ENCODE data around the gene RB1.
"Not testable (repeated sequence)": the region's sequence is repeated elsewhere in the genome, so short reads cannot be mapped to it uniquely, and the experiment has no call there.

Gene RB1

DNA sequence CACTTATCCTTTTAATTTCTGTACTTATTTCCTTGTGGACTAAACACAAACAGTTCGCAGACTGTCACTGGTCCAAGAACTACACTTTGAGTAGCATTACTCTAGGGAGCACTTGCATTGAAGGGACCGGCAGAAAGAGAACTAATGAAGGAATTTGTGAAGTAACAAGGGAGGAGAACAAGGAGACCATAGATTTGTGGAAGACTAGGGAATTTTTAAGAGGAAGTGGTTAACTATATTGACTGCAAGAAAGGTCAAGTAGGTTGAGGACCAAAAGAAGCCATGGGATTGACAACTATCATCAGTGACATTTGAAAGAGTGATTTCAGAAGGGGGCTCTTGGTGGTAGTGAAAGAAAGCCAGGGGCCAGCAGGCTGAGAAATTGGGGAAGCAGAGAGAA lies 4.0 kb upstream of the RB1 start:
- no peak for DNase-seq

DNA sequence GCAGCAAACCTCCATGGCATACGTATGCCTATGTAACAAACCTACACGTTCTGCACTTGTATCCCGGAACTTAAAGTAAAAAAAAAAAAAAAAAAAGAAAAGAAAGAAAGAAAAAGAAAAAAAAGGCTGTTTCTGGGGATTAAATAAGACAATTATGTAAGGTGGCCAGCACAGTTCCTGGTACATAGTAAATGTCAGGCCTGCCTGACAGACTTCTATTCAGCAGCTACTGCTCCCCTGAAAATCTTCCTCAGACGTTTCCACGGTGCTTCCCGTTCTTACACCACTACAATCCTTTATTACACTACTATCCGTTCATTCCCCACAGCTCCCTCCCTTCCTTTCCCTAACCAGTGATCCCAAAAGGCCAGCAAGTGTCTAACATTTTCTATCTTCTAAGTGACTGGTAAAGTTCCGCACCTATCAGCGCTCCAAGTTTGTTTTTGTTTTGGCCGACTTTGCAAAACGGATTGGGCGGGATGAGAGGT lies 636 bp upstream of the RB1 start:
- peak in 1 of 14 donors; percentile 57 for DNase-seq

DNA sequence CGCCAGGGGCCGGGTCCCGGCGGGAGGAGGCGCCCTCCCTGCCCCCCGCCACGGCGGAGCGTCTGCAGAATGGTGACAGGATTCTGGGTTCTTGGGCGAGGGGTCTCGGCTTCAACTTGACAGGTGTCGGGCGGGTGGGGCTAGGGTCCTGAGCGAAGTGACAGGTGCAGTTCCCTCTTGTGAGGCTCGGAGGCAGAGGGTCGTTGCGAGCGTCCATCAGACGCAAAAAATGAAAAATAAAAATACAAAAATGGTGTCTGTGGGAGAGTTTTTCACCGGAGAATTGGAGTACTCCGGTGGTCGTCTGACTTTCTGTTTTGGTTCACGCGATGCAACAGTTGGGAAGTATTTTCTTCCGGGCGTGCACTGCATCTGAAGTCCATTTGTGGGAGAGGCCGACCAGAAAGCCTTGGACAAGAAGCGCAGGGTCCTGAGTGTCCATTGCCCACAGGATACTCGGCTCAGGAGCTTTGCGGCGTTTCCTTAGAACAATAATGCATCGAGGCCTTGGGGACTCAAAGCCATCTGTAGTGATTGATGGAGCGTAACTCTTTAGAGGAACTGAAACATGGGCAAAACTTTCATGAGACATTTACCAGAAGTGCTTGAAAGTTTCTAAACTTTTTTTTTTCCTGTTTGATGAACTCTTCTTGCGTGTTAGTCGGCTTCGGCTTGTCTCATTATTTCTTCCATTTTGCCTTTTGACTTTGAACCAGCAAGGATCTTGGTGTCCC lies 759 bp downstream of the RB1 start:
- DNase-seq = peak in 6 of 14 donors; percentile 32 to 49 (median 38)

DNA sequence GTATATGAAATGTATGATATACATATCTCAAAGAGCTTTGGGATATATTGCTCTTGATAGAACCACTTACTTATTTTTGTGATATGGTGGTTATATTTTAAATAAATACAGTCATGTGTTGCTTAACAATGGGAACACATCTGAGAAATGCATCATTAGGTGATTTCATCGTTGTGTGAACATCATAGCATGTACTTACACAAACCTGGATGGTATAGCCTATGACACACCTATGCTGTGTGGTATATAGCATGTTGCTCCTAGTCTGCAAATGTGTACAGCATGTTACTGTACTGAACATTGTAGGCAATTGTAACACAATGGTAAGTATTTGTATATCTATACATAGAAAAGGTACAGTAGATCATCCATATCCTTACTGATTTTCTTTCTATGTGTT lies 7.7 kb downstream of the RB1 start:
- no peak for DNase-seq

DNA sequence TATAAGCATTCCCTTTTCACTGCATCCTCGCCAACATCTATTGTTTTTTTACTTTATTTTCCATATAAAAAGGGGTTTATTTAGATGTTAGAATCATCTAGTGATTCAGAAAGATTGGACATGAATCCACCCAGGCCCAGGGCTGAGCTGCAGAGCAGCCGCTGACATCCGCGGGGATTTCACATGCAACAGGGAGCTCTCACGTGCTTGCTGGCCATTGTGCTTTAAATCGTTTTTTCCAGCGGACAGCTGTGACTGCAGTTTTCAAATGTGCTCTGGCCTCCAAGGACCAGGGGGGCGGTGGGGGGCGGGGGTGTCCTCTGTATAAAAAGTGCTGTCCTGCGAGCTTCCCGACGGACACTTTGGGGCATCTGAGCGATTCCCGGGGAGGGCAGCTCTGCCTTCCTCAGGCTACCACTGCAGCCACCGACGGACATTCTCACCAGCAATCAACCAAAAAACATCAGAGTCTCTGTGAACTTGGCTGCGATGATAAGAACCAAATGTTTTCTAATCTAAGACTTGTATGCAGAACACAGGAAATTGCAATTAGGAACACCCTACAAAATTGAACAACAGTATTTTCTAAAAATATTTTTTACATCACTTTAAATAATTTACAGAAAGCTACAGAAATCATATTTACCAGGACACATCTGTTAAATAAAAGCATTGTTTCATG lies 12.6 kb downstream of the RB1 start:
- no peak for DNase-seq

DNA sequence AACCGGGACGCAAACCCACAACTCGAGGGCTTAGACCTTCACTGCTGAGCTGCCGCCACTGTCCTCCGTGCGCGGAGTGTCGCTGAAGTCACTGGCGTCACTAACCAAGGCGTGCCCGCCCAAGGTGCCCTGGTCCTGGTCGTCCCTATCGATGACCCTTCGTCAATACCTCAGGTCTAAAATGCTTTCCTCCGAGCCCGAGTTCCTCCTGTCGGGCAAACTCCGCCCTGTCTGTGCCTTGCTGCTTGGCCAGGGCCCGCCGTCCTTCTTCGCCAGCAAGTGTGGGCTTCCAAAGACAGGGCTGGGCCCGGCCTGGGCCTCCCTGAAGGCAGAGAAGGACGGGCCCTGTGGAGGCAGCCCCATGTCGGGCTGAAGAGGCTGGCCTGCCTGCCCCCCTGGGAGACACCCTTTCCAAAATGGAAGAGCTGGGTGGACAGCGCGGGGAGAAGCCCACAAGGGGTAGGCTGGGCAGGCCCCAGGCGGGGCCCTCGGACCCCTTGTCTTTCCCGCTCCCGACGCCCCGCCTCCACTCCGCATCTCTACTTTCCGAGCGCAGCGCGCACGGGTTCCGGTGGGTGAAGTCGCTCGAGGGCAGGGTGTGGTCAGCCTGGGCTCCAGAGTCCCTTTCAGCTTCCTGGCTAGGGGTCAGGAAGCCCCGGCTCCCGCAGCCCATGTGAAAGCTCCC lies 13.4 kb downstream of the RB1 start:
- no peak for DNase-seq

DNA sequence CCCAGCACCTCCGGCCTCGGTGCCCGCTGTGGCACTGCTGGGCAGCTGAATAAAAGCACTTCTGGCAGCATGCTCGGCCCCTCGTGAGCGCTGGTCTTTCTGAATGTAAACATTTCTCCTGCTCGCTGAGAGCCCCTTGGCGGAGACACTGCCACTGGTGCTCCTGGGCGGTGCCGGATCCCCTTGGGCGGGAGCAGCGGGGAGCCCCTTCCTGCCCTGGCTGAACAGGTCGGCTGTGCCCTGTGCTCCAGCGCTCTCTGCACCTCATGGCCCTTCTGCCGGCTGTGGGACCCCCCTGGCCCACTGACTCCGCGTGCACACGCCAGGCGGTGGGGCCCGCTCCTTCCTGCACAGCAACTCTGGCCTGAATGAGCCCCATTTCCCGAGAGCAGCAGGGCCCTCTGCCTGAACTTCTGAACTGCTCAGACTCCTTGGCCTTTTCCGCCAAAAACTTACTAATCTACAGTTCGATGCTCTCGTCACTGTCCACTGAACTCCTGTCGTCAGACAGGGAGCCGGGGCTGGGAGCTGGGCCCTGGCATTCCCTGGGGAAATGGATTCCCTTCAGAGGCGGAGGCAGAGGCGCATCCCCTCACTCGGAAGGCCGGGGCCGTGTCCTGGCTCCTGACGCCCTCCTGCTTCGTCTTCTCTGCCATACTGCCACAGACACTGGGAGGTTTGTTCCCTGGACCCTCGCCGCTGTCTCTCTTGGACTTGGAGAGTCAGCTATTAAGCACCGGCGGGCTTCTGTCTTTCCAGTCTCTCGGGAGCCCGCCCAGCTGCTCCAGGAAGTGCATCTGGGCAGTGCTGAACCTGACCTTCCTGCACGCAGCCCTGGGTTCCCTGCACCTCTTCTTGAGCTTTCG lies 14.2 kb downstream of the RB1 start:
- no peak for DNase-seq

DNA sequence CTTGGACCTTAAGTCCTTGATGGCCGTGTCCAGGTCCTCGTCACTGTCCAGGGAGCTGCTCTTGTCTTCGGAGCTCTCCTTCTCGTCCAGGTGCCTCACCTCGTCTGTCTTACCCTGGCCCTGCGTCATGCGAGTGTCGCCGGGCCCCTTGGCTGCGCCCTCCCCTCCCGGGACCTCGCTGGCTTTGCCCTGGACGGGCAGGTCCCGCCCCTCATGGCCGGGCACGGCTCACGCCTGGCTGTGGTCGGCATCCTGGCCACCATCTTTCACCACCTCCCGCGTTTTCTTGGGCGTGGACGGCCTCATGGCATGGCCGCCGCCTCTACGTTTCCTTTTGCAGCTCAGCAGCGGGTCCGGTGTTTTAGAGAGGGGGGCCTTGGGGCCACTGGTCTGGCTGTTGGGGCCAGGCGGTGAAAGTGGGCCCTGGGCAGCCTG lies 14.8 kb downstream of the RB1 start:
- no peak for DNase-seq

DNA sequence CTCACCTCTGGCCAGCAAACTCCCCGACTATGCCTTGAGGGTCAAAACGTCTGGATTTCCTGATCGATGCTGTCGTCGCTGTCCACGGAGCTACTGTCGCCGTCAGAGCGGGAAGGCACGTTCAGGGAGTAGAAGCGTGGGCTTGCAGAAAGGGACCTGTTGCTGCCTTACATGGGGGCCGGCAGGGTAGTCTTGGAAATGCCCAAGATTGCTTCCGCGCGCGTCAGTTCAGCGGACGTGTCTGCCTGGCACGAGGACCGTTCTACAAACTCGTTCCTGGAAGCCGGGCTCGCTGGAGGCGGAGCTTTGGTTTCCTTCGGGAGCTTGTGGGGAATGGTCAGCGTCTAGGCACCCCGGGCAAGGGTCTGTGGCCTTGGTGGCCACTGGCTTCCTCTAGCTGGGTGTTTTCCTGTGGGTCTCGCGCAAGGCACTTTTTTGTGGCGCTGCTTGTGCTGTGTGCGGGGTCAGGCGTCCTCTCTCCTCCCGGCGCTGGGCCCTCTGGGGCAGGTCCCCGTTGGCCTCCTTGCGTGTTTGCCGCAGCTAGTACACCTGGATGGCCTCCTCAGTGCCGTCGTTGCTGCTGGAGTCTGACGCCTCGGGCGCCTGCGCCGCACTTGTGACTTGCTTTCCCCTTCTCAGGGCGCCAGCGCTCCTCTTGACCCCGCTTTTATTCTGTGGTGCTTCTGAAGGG lies 15.4 kb downstream of the RB1 start:
- no peak for DNase-seq

DNA sequence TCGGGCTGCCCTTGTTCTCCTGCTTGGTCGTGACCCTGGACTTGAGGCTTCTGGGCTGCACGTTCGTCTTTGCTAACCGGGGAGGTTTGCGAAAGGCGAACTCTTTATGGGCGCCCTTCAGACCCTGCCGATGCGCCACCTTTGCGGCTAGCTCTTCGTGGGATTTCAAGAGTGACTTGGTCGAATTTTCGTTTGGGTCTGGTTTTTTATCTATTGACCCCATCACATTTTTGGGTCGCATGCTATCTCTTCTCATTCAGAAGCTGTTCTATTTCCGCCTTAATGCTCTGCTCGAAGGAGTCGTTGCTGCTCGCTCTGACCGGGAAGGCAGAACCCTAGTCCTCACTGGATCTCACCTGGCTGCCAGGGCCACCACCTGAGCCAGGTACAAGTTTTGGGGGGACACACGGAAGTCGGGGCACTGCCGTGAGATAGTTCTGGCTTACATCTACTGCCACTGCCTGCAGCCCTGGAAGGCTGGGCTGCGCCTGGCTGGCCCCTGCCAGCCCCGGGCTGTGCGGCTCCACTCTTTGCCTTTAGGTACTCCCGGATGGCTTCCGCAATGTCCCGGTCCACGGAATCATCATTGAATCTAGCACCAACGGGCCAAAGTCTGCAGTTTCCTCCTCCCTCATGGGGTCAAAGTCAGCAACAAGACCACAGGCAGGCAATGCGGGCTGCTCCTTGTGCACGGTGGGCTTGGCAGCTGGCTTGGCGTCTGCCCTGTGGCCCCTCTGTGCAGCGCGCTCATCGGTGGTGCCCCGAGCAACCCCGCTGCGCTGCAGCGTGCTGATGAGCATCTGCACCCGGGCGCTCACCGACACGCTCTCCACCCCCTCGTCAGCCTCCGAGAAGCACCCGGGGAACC lies 16.2 kb downstream of the RB1 start:
- DNase-seq = no peak

DNA sequence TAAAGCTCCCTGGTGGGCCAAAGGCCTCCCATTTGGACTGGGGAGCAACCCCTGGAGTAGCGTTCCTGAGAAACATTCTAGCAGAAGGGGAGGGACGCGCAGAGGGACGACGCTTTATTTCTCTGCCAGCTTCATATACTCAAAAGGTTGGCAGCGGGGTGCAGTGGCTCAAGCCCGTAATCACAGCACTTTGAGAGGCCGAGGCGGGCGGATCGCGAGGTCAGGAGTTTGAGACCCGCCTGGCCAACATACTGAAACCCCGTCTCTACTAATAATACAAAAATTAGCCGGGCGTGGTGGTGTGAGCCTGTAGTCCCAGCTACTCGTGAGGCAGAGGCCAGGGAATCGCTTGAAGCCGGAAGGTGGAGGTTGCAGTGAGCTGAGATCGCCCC lies 16.8 kb downstream of the RB1 start:
- no peak for DNase-seq

DNA sequence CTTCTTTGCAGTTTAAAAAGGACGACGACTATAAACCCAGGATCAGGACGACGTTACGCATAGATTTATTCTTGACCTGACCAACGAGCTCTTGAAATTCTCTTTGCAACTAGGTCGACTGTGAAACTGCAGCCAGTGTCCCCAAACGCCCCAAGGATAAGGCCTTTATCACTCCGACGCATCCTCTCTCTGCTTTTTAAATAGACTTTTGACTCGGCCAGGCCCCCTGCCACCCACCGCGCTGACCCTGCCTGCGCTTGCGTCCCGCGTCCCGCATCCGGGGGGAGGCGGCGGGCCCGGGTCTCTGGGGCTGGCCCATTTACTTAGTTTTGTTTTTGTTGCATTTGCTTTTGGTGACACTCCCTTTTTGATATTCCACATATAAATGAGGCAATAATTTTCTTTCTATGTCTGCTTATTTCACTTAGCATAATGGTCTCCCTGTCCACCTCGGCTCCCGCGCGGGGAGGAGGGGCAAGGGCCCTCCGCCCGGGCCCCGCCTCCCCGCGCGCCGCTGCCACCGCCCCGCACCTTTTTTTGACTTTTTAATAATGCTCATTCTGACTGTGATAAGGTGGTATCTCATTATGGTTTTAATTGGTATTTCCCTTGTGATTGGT lies 17.4 kb downstream of the RB1 start:
- DNase-seq = no peak

DNA sequence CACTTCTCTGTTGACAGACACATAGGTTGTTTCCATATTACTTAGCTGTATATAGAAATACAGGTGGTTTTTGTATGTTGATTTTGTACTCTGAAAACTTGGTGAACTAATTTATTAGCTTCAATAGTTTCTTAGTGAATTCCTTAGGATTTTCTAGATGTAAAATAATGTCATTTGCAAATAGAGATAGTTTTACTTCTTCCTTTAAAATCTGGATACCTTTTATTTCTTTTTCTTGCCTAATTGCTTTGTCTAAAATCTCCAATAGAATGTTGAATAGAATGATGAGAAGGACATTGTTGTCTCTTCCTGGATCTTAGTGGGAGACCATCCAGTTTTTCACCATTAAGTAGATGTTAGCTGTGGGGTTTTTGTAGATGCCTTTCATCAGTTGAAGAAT lies 18.7 kb downstream of the RB1 start:
- DNase-seq = no peak

DNA sequence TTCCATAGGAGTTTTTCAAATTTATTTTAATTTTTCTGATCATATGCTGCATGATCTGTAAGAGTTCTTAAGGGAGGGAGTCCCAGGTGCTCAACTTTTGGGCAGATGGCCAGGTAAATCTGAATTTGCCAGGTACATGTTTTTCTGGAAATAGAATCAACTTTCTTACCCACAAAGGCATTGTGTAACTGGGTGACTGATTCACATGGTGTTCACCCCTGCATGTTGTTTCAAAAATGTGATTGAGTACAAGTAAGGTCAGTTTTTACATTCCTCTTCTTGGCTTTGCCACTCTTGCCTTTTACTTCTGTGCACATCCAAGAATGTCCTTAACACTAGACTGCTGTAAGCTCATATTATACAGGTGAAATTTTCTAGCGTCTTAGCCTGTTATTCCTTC lies 30.4 kb downstream of the RB1 start:
- DNase-seq = no peak

DNA sequence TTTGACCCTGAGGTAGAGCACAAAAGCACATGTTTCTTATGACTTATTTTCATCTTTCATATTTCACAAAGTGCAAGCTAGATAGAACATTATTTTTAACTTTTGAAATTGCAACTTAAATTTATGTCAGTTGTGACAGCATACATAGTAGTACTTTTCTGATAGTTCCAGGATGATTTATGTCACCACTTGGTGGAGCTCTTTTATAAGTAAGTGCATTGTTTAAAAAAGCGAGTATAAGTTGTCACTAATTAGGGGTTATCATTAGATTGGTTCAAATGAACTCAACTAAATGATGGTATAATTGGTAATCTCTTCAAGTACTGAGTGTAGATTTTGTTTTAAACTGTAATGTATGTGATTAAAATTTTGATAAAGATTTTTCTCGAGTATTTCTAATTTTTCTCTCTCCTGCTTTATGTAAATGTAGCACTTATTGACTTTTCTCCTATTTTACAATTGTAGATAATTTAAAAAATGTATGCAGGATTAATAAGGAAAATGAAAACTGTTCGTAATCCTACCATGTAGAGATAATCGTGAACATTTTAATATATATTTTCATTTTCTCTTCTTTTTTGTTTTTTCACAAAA lies 31.1 kb downstream of the RB1 start:
- DNase-seq = peak in 1 of 14 donors; percentile 7

DNA sequence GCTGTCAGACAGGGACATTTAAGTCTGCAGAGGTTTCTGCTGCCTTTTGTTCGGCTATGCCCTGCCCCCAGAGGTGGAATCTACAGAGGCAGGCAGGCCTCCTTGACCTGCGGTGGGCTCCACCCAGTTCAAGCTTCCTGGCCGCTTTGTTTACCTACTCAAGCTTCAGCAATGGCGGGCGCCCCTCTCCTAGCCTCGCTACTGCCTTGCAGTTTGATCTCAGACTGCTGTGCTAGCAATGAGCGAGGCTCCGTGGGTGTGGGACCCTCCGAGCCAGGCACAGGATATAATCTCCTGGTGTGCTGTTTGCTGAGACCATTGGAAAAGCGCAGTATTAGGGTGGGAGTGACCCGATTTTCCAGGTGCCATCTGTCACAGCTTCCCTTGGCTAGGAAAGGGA lies 35.6 kb downstream of the RB1 start:
- not testable (repeated sequence) for DNase-seq

DNA sequence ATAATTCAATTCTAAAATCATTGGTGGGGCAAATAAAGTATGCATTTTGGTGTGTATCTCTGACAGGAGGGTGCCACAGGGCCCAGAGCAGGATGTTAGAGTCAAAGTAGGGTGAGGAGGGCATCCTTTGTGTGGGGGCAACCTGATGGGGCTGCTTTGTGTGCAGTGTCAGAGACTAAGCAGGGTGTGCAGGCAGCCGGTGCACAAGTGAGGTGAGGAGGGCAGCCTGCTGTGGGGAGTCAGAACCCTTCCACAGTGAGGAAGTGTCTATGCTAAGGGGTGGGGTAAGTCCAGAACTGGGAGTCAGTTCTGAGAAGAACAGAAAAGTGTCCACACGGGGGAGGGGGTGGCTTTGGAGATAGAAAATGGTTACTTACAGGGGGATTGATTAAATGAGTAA lies 40.7 kb downstream of the RB1 start:
- no peak for DNase-seq

DNA sequence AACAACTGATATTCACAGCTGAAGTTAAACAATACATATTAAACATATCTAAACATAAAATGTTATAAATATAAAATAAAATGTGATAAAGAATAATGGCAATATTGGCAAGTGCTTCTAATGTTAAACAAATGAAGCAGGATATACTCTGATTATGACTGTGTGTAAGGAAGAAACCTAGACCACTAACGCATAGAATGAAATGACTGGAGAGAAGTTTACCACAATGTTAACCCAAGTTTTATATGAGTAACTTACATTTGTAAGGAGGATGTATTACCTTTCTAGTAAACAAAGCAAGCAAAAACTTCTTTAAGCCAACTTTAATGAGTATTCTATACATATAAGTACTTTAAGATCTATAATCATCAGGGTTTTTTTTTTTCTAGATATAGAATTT lies 43.0 kb downstream of the RB1 start:
- no peak for DNase-seq

DNA sequence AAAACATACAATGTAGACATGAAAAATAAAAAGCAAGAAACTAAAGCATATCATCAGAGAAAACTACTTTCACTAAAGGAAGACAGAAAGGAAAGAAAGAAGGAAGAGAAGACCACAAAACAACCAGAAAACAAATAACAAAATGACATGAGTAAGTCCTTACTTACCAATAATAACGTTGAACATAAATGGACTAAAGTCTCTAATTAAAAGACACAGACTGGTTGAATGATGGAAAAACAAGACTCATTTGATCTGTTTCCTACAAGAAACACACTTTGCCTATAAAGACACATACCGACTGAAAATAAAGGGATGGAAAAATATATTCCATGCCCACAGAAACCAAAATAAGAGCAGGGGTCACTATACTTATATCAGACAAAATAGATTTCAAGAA lies 46.0 kb downstream of the RB1 start:
- no peak for DNase-seq

DNA sequence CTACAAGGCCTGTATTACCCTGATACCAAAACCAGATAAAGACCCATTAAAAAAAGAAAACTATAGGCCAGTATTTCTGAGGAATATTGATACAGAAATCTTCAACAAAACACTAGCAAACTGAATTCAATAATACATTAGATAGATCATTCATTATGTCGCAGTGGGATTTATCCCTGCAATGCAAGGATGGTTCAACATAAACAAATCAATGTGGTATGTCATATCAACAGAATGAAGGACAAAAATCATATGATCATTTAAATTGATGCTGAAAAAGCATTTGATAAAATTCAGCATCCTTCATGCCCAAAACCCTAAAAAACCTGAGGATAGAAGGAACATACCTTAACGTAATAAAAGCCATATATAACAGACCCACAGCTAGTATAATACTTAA lies 50.0 kb downstream of the RB1 start:
- DNase-seq = no peak
